NB4 (cell line): ENCODE results near the gene SEMA3C.
A peak's percentile ranks its signal among the peaks of the same experiment; 100 is the strongest.

Experiments
- DNase-seq: peaks from one replicate; pipeline ENCODE4 v3.0.0; 2010; ENCODE audit warnings: low read depth
- H3K4me3 ChIP-seq: one replicate; pipeline ENCODE4 v1.5.1; 2011; ENCODE audit warnings: mild to moderate bottlenecking, low read depth, low read length, moderate library complexity
- MYC ChIP-seq: IDR thresholded peaks from 2 replicates; pipeline ENCODE4 v1.6.1; 2011; ENCODE audit warnings: low read depth, low read length
- POLR2A ChIP-seq: IDR thresholded peaks from 2 replicates; pipeline ENCODE4 v1.6.1; 2011; ENCODE audit warnings: mild to moderate bottlenecking; ENCODE audit not compliant: insufficient read length; ENCODE audit errors: extremely low read depth
- TF ChIP-seq, protein P1 (sequence below): IDR thresholded peaks from 2 replicates; pipeline ENCODE4 v1.6.1; 2011; ENCODE audit warnings: low read depth, low read length
- TF ChIP-seq, protein P2 (sequence below): IDR thresholded peaks from one replicate; pipeline ENCODE4 v1.5.1; 2012; ENCODE audit warnings: low read depth, low read length

Gene SEMA3C

DNA sequence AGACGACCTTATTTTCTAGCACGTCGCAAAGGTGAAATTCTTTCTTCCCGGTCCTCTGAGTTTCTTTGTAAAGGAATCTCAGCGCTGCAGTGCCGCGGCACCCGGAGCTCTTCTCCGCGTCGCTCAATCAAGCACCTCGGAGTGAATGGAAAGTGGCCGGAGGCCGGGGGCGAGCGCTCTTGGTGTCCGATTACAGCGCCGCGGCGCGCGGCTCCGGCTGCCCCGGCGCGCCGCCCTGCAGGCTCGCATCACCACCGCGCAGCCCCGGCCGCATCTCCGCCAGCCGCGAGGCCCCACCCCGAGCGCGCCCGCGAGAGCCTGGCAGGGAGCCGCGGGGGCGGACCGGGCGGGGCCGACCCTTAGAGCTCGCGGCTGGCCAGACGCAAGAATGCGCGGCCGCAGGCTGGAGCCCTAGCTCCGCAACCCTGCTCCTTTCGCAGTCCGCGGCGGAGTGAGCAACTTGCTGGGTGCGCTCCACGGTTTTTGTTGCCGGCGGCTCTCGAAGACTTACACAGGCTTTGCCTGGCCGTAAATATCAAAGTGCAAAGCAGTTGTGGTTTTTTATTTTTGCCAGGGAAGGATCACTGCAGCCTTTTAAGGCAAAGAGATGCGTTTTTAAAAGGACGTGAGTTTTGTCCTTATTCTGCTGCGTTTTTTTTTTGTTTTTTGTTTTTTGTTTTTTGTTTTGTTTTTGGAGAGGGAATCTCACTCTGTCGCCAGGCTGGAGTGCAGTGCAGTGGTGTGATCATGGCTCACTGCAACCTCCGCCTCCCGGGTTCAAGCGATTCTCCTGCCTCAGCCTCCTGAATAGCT lies at the start of gene SEMA3C:
TSS of gene SEMA3C (minus strand) at position 143 of the 813 bp plus-strand sequence. CDS start 2,270 bp downstream, outside the sequence.
- peak; percentile 87 for DNase-seq
- H3K4me3 ChIP-seq = peak within 1 kb of the TSS; percentile 34
- TF ChIP-seq, protein P1, sequence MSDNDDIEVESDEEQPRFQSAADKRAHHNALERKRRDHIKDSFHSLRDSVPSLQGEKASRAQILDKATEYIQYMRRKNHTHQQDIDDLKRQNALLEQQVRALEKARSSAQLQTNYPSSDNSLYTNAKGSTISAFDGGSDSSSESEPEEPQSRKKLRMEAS = peak; percentile 17; the same call in 1 of the 2 replicates
- TF ChIP-seq MYC = no peak

DNA sequence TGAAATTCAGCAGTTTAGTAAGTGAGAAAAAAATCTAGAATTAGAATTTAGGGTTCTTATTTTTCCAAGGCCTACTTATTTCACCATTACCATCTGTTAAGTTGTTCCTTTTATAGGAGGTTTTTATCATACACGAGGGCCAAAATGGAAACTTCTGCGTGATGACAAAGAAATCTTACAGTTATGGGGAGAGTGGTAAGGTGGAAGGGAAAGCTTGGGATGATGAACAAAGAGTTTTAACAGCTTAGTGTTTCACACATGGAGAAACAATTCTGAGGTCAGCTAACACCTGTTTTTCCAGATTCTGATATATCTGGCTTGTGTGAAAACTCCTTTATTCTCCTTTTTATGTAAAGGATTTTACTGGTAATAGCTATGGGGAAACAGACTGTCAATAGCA lies 49.8 kb upstream of the SEMA3C start:
- TF ChIP-seq, protein P1 = no peak
- TF ChIP-seq, protein P2, sequence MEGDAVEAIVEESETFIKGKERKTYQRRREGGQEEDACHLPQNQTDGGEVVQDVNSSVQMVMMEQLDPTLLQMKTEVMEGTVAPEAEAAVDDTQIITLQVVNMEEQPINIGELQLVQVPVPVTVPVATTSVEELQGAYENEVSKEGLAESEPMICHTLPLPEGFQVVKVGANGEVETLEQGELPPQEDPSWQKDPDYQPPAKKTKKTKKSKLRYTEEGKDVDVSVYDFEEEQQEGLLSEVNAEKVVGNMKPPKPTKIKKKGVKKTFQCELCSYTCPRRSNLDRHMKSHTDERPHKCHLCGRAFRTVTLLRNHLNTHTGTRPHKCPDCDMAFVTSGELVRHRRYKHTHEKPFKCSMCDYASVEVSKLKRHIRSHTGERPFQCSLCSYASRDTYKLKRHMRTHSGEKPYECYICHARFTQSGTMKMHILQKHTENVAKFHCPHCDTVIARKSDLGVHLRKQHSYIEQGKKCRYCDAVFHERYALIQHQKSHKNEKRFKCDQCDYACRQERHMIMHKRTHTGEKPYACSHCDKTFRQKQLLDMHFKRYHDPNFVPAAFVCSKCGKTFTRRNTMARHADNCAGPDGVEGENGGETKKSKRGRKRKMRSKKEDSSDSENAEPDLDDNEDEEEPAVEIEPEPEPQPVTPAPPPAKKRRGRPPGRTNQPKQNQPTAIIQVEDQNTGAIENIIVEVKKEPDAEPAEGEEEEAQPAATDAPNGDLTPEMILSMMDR = no peak
- no peak for TF ChIP-seq MYC
- TF ChIP-seq POLR2A = no peak
- DNase-seq = no peak
- H3K4me3 ChIP-seq = no peak overlapping the region

DNA sequence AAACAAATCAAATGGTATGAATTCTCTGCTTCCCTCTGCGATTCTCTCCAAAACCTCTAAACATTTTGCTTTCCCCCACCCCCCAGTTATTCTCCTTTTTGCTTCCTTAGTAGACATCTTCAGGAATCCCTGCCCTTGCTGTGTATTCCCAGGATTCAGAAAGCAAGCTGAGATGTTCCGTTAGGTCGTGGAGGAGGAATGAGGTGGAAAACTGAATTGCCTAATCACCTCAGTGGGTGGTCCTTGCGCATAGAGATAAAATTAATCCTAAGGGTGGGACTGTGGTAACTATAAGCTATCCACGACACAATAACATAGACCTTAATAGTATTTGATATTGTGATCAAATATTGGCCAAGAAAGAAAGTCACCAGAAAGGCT lies 49.1 kb upstream of the SEMA3C start:
- no peak overlapping the region for H3K4me3 ChIP-seq
- DNase-seq = no peak
- TF ChIP-seq POLR2A (no peak), MYC (no peak)
- TF ChIP-seq, protein P2 = no peak
- TF ChIP-seq, protein P1 = no peak

DNA sequence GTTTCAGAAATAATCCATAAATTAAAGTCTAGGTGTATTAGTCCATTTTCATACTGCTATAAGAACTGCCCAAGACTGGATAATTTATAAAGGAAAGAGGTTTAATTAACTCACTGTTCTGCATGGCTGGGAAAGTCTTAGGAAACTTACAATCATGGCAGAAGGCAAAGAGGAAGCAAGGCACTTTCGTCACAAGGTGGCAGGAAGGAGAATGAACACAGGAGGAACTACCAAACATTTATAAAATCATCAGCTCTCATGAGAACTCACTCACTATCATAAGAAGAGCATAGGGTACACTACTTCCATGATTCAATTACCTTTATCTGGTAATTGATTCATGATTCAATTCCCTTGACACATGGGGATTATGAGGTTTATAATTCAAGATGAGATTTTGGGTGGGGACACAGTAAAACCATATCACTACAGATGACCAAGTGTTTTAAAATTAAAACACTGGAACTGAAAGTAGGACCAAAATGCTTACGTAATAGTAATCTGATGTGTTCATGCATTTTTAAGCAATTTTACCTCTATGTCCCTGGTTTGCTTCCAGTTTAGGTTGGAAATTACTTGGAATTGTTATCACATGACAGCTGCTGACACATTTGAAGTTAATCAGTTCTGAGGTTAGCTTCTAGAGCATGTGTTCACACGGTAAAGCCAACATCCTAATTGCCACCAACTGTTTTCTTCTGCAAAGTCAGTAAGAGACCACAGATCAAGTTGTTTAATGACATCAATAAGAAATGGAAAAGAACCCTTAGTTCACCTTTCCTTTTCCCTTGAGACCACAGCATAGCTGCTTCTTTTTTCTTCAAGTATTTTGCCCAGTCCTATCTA lies 48.4 kb upstream of the SEMA3C start:
- H3K4me3 ChIP-seq = no peak overlapping the region
- DNase-seq = no peak
- TF ChIP-seq MYC = no peak
- TF ChIP-seq, protein P2 = no peak
- TF ChIP-seq, protein P1 = no peak
- TF ChIP-seq POLR2A = no peak

DNA sequence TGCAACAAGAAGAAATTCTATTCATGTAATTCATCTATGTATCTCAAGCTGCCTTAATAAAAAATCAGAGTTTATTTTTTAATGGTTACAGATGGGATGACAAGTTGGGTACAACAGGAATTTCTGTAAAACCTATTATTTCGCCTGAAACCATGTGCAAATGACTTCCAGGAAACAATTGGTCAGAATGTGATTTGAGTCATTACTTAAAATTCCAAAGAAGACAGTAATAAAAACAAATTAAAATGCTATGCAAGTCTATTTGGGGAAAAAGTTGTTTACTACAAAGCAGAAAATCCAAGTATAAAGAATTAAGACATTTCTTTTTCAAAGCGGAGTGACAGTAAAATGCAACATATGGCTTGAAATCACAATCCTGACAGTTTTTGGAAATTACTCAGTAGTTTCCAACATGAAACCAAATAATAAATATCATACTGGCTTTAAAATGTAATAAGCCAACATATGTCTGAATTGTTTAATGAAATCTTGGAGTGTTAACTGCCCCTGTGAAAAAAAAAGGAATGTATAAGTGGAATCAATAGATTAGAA lies 41.5 kb upstream of the SEMA3C start:
- TF ChIP-seq, protein P1 = no peak
- TF ChIP-seq POLR2A (no peak), MYC (no peak)
- TF ChIP-seq, protein P2 = no peak
- no peak overlapping the region for H3K4me3 ChIP-seq
- no peak for DNase-seq
